Heart left ventricle (tissue), 13 donors: ENCODE results near the gene LELP1.

ENCODE experiments used
- CTCF ChIP-seq, 12 donors: fragments of 200-600 bp; sonication (generic) in 4 of 12; IDR thresholded peaks; one replicate each; pipeline versions ENCODE4 v1.5.0 to v1.8.0; 2018 to 2022; ENCODE audit warnings: antibody characterized with exemption in 12 of 12, mild to moderate bottlenecking in 5 of 12
- POLR2A ChIP-seq, 2 donors: fragments of 450-650 bp; IDR thresholded peaks; one replicate each; pipeline ENCODE4 v1.6.1; 2017; ENCODE audit warnings: antibody characterized with exemption in 2 of 2, mild to moderate bottlenecking in 2 of 2, moderate library complexity in 2 of 2
- donor health status: ischemic (EF 13 %, LVEDD 7.1; RV severe dilation, severe dysfunction).
- donor health status: DM: no; HTN: yes; CAD: no.
- donor health status: DM: no; HTN: no; CAD: no.
- donor health status: ischemic (EF 25% LVEDD 6.9; RV normal size, moderate dysfunction).
- donor health status: ischemic (EF 25% LVEDD 5.7; RV mildly dilated, moderate dysfunction).
- donor health status: ischemic (EF 35%, LVEDD 5.7; RV mildly dilated, moderate dysfunction).
- donor health status: nonischemic (EF 11% LVEDD 7.7; RV severe dilation, severe dysfunction).
- donor health status: DM: yes; HTN: yes; CAD: no.
- donor health status: PGD.
- donor health status: ischemic (EF 29% LVEDD 5.4; RV normal size, mild dysfunction).
- donor health status: nonischemic (EF 23%, LVEDD 6.1; RV moderate dilation, normal function).

- TF ChIP-seq POLR2A (IDR thresholded peaks at IDR 0.05), result no peak
- no peak for TF ChIP-seq CTCF (IDR thresholded peaks at IDR 0.05)
These were observed 46.9 kb downstream of the LELP1 start for GRCh38 chr1:153250166-153250565.
